K562 treated with DMSO at 1 percent for 4 hours (cell line): ENCODE measurements around the gene CSNK2B. TPM values are rescaled to one million over a fixed set of nuclear protein-coding genes. Genes with fewer than 3 reads are reported as not detected.

Source experiments
- total RNA-seq: library from RNA; unstranded; fragments of 300-600 nt; gene quantifications from 2 replicates; pipeline ENCODE4 v1.2.3, GENCODE V29; 2022; ENCODE audit not compliant: insufficient read depth

CSNK2B gene
- 613 and 654 TPM in 2 replicates for total RNA-seq

DNA sequence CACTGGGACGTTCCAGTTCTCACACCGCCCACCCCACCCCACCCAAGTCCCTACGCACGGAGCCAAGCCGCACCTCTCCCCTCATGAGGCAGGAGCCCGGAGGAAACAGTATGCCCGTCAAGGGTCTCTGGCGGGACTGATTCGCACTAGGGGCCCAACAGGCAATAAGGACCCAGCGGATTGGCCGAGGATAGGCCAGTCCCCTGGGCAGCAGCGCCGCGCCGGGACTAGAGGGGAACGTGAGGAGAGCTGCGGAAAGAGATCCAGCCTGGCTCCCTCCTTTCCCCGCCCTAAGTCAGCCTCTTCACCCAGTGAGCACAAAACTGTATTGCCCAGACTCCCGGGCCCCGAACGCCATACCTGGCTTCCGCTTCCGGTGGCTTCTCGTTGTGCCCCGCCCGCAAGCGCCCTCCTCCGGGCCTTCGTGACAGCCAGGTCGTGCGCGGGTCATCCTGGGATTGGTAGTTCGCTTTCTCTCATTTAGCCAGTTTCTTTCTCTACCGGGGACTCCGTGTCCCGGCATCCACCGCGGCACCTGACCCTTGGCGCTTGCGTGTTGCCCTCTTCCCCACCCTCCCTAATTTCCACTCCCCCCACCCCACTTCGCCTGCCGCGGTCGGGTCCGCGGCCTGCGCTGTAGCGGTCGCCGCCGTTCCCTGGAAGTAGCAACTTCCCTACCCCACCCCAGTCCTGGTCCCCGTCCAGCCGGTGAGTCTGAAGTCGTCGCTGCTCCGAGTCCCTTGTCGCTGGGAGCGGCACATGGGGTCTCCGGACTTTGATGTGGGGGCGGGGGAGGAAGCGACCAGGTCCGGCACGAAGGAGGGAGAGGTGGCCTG, at the start of gene CSNK2B:
Gene CSNK2B (plus strand): TSS at position 580 of the 836 bp plus-strand sequence. CDS start 752 bp downstream, outside the sequence.

DNA sequence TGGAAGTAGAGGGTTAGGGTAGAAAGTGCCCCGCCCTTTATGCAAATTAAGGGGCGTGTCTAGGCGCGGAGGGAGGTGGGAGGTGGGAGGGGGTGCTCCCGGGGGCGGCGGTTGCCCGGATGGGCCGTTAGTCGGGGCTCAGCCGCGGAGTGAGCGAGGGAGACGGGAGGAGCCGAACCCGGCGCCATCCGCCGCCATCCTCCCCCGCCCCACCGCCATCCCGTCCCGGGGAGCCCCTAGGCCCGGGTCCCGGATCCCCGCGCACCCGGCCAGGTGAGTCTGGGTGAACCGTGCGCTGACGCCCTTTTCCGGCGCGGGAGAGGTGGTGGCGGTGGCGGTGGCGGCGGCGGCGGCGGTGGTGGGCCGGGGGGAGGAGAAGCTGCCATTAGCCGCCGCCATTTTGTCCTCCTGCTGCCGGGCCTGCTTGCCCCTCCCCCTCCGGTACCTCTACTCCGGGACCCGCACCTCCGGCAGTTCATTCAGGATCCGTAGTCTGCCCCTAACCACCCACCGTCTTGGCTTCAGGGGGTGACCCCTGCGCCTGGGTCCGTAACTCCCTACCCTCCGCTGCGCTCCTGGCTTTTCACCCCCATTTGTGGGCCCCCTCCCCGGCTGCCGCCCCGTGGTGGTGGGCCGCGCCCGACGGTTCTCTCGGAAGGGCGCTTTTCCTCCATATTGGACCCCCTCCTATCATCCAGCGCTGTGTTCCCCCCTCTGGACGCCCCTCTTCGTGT, 45.1 kb upstream of the CSNK2B start, which contains the start of gene PRRC2A:
Gene PRRC2A (plus strand): TSS at position 130 of the 734 bp plus-strand sequence. CDS start 2,075 bp downstream, outside the sequence.

DNA sequence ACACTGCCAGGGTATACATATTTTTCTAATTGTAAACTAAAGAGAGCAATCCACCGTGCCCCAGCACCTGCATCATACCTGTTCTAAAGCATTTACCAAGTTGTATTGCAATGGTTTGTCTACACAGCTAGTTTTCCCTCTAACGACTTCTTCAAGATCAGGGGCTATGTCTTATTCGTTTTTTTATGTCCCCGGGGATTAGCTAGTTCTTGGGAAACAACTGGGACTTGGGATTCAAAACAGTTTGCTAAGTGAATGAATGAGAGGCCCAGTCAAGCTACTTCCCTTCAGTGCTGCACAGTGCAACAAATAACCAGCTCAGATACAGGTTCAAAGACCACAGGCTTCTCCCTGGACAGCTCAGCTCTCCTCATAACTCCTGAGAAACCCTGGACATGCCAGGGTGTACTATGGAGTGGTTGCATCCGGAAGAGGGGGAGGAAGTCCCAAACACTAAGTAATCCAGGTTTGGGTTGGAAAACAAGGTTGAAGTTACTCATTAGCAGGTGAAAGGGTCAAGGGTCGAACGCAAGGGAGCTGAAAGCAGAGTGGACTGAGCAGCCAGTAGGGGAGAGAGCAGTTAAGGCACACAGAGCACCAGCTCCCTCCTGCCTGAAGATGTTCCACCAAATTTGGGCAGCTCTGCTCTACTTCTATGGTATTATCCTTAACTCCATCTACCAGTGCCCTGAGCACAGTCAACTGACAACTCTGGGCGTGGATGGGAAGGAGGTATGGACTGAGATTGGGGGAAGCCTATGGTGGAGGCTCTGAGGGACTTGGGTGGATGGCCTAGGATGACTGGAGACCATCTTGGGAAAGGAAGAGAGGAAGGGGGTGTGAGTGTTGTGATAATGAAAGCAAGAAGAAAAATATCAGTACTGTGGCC, 10.3 kb upstream of the CSNK2B start, which contains the start of gene APOM:
Gene APOM (plus strand): TSS at position 546 of the 889 bp plus-strand sequence. CDS start 73 bp downstream, at position 619.

DNA sequence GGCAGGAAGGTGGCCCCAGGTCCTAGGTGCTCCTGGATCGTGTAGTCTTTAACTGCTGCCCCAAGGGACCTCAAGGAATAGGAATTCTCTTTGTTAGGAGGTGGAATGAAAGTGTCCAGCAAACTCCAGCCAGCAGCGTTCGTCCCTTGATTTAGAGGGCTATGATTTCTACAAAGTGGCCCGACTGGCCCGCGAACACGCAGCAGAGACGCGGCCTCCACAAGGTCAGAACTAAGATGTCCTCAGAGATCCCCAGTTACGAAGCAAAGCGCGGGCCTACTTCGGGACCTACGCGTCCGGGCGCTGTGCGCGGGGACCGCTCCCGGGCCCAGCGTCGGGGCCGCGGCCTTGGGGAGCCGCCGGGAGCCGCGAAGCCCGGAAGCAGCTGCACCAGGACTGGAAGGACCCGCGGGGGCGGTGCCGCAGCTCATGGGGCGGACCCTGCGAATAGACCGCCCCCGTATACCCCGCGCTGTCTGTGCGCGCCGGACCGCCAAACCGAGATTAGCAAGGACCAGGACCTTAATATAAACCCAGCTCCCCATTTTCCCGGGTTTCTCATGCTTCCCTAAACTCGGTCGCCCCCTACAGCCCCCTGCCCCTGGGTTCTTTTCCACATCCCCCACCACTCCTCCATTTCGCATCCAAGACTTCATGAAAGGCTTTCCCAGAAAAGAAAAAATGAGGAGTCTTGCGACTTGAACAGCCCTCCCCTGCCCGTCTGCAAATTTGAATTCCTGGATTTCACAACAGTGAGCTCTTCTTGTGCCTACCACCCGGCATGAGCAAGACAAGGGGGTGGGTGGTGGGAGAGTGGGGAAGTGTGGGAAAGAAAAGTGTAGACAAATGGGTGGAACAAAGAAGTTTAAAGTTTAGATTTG, 5.3 kb upstream of the CSNK2B start, which contains the start of gene C6orf47:
Gene C6orf47 (minus strand): TSS at position 398 of the 881 bp plus-strand sequence. CDS start 831 bp downstream, outside the sequence.

DNA sequence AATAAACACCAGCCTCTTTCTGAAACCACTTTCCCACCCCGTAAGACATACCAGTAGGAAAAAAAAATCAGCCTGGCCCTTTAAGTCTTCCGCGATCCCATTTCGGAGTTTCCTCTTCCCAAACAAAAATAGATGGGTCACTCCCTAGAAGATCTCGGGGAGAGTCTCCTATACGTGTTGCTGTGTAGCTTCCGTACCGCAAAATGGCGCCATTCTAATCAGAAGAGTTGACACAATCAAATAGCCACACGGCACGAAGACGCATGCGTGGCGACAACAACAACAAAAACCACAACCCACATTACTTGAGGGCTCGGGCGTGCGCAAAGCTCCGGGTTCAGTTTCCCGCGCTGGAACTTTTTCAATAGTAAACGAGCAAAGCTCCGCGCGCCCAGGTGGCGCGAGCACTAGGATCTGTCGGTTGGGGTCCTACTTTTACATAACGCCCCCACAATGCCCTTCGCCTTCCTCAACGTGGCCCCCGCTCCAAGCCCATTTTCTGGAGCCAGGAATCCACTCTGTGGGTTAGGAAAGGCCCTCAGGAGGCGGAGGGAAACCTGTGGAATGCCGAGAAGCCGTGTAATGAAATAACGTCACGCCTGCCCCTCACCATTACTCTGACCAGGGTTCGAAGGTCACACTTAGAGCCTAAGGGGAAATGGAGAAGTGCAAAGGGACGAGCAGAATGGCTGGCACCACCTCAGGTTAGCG, 935 bp upstream of the CSNK2B start, which contains the start of gene GPANK1:
Gene GPANK1 (minus strand): TSS at position 208 of the 711 bp plus-strand sequence. CDS start 519 bp downstream, outside the sequence.

DNA sequence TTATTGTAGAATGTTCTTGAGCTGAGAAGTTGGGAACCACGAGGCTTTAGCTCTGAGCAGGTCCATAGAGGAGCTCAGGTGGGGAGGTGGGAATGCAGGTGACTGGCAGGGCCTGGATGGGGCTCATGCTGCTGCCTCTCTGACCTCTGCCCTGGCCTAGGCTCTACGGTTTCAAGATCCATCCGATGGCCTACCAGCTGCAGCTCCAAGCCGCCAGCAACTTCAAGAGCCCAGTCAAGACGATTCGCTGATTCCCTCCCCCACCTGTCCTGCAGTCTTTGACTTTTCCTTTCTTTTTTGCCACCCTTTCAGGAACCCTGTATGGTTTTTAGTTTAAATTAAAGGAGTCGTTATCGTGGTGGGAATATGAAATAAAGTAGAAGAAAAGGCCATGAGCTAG, 3.8 kb downstream of the CSNK2B start, which contains the start of gene LY6G5B:
Gene LY6G5B (plus strand): TSS at position 301 of the 400 bp plus-strand sequence. CDS start 975 bp downstream, outside the sequence.

DNA sequence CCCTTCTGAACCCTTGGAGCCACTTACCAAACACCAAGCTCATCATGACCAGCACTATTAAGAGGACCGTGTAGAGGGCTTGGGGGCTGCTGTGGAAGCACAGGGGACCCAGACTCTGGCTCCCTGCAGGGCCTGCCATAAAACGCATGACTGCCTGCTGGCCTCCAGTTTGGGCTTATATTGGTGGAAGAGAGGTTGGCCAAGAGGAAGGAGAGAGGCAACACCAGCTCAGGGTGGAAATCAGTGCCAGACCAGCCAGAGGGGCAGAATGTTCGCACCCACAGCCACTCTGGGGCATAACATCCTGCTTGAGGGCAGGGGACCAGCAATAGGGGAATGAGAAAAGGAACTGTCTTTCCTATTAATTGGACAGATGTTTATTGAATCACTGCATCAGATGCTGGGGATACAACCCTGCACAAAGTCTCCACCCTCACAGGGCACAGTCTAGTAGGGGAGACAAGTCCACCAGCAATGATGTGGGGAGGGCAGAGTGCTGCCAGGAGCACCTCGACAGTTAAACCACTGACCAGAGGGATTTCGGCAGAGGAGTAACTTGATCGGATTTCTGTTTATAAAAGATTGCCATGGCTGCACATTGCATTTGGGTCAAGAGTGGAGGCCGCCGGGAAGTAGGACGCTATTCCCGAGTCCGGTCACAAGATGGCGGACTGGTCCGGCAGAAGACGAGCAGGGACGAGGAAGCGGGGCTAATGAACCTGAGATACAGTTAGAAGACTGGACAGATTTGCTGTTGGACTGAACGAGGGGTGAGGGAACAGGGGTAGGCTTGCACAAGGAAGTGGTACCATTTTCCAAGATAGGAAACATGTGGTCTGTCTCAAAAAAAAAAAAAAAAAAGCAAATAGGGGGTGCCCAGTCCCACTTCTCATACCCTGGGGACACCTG, 14.6 kb downstream of the CSNK2B start, which contains the start of gene LY6G5C:
Gene LY6G5C (minus strand): TSS at position 842 of the 909 bp plus-strand sequence. CDS start 694 bp downstream, at position 148.

DNA sequence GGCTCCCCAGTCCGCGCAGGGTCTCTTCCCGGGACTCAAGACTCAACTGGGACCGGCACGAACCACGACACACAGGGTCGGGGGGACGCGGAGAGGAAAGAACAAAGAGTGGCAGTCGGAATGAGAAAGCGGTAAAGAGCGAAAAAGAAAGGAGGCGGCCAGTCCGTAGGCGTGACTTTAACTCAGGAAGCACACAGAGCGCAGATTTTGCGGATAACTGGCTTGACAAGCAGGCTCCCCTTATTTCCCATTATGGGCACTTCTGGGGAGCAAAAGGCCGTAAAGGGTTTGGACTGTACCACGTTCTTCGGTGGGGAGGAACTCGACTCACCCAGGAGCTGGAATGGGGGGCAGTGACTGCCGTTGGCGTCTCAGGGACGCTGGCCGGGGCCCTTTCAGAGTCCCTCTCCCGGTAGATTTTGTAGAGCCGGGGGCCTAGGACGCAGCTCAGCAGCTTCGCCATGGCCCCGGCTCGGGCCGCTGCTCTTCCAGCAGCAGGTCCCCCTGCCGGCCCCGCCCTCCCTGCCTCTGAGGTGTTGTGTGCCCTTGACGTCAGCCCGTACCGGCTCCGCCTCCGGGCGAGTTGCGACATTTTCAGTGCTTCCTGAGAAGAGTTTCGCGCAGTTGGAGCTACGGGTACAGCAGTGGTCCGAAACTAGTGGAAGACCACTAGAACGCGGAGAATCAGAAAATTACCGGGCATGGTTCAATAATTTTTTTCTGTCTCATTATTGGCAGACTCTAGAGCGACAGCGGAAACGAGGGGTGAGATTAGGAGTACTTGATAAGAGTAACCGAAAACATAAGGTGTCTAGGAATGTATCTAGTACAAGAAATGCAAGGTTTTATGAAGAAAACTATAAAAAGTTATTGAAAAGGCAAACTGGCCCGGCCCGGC, 37.2 kb downstream of the CSNK2B start, which contains the start of gene ABHD16A:
Gene ABHD16A (minus strand): TSS at position 506 of the 898 bp plus-strand sequence. CDS start 43 bp downstream, at position 463.

DNA sequence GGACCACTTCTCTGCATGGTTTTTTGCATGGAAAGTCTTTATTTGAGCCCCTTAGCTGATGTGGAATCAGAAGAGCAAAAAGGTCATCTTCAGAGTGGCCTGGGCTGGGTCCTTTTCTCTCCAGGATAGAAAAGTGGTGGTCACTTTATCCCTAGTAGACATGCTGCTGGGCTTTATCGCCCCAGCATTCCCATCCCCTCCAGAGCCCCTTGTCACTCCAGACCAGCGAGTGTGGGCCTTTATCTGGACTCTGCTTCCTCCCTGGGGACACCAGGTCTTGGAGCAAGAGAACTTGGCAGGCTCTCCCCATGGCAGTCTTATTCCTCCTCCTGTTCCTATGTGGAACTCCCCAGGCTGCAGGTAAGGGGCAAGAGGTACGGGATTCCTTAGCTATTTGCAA, 40.7 kb downstream of the CSNK2B start, which contains the start of gene LY6G6F:
Gene LY6G6F (plus strand): TSS at position 268 of the 400 bp plus-strand sequence. CDS start 41 bp downstream, at position 309.

DNA sequence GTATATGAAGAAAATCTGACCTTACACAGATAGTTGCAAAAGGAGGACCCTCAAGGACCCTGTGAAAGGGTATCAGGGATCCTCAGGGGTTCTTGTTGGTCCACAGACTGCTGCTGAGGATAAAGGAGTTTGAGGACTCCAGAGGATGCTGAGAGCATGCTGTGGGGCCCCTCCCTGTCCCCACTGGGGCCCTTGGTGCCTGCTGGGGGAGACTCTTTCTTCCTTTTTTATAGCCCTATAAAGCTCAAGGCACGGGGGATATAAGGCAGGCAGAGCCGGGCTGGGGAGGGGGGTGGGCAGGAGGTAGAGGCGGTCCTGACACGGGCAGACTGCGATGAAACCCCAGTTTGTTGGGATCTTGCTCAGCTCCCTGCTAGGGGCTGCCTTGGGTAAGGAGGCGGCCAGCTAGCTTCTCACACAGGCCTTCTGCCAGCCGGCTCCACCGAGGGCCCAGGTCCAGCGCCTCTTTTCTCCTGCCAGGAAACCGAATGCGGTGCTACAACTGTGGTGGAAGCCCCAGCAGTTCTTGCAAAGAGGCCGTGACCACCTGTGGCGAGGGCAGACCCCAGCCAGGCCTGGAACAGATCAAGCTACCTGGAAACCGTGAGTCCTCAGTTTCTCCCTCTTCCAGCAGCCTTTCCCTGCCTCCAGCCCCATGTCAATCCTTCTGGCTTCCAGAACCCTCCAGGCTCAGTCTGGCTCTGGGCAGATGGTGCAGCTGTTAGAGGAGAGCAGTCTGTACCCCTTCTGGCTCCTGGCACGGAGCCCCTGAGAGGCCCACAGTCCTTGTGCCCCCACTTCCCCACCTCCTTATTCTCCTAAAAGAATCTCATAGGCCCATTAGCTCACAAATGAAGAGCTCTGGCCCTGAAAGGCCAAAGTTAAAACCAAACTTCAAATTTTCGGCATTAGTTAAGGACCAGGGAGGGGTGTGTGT, 49.4 kb downstream of the CSNK2B start, which contains the start of gene LY6G6D:
Gene LY6G6D (plus strand): TSS at position 327 of the 937 bp plus-strand sequence. CDS start 8 bp downstream, at position 335.

Other genes starting within 250 kb of the CSNK2B start
- 20.6 and 25.7 TPM in 2 replicates for gene MICB, start 167.9 kb upstream of the CSNK2B start, total RNA-seq
- not detected in 2 replicates for gene MCCD1, start 137.1 kb upstream of the CSNK2B start, total RNA-seq
- 175 and 204 TPM in 2 replicates for gene DDX39B, start 124.1 kb upstream of the CSNK2B start, total RNA-seq
- not detected in 2 replicates for gene ATP6V1G2, start 119.5 kb upstream of the CSNK2B start, total RNA-seq
- gene NFKBIL1, start 118.5 kb upstream of the CSNK2B start, total RNA-seq, result 54.0 and 55.3 TPM in 2 replicates
- not detected in 2 replicates for gene LTA, start 93.8 kb upstream of the CSNK2B start, total RNA-seq
- 0.39 TPM in 1 of 2 replicates, not detected in the other for gene TNF, start 90.5 kb upstream of the CSNK2B start, total RNA-seq
- gene LTB, start 83.7 kb upstream of the CSNK2B start, total RNA-seq, result not detected in 2 replicates
- gene LST1, start 79.8 kb upstream of the CSNK2B start, total RNA-seq, result 8.0 and 9.8 TPM in 2 replicates
- 1.7 TPM in 1 of 2 replicates, not detected in the other for gene NCR3, start 73.1 kb upstream of the CSNK2B start, total RNA-seq
- 26.7 and 27.1 TPM in 2 replicates for gene AIF1, start 50.8 kb upstream of the CSNK2B start, total RNA-seq
- gene PRRC2A, start 45.4 kb upstream of the CSNK2B start, total RNA-seq, result 185 and 248 TPM in 2 replicates
- 380 and 409 TPM in 2 replicates for gene BAG6, start 13.4 kb upstream of the CSNK2B start, total RNA-seq
- 8.4 and 11.2 TPM in 2 replicates for gene APOM, start 10.2 kb upstream of the CSNK2B start, total RNA-seq
- 17.7 and 18.6 TPM in 2 replicates for gene C6orf47, start 5.3 kb upstream of the CSNK2B start, total RNA-seq
- gene GPANK1, start 1.1 kb upstream of the CSNK2B start, total RNA-seq, result 23.4 and 36.8 TPM in 2 replicates
- 5.0 and 12.4 TPM in 2 replicates for gene LY6G5B, start 3.9 kb downstream of the CSNK2B start, total RNA-seq
- gene LY6G5C, start 15.0 kb downstream of the CSNK2B start, total RNA-seq, result 3.4 TPM in 1 of 2 replicates, not detected in the other
- 91.1 and 99.5 TPM in 2 replicates for gene ABHD16A, start 37.2 kb downstream of the CSNK2B start, total RNA-seq
- not detected in 2 replicates for gene LY6G6F, start 40.8 kb downstream of the CSNK2B start, total RNA-seq
- not detected in 2 replicates for gene LY6G6D, start 49.3 kb downstream of the CSNK2B start, total RNA-seq
- not detected in 2 replicates for gene LY6G6C, start 55.7 kb downstream of the CSNK2B start, total RNA-seq
- gene MPIG6B, start 57.3 kb downstream of the CSNK2B start, total RNA-seq, result 0.51 TPM in 1 of 2 replicates, not detected in the other
- gene DDAH2, start 63.2 kb downstream of the CSNK2B start, total RNA-seq, result 66.8 and 75.1 TPM in 2 replicates
- gene CLIC1, start 70.5 kb downstream of the CSNK2B start, total RNA-seq, result 1,213 and 1,370 TPM in 2 replicates
- gene MSH5, start 73.9 kb downstream of the CSNK2B start, total RNA-seq, result 22.0 and 30.3 TPM in 2 replicates
- gene SAPCD1, start 96.6 kb downstream of the CSNK2B start, total RNA-seq, result 2.6 and 8.2 TPM in 2 replicates
- gene VWA7, start 111.2 kb downstream of the CSNK2B start, total RNA-seq, result 5.4 and 5.6 TPM in 2 replicates
- 147 and 165 TPM in 2 replicates for gene VARS1, start 129.7 kb downstream of the CSNK2B start, total RNA-seq
- 139 and 155 TPM in 2 replicates for gene LSM2, start 140.9 kb downstream of the CSNK2B start, total RNA-seq
- 2.5 and 2.8 TPM in 2 replicates for gene HSPA1L, start 149.2 kb downstream of the CSNK2B start, total RNA-seq
- 641 and 912 TPM in 2 replicates for gene HSPA1A, start 149.5 kb downstream of the CSNK2B start, total RNA-seq
- gene HSPA1B, start 161.7 kb downstream of the CSNK2B start, total RNA-seq, result 595 and 769 TPM in 2 replicates
- 232 TPM in 2 replicates for gene NEU1, start 196.7 kb downstream of the CSNK2B start, total RNA-seq
- 12.7 and 13.4 TPM in 2 replicates for gene SLC44A4, start 212.9 kb downstream of the CSNK2B start, total RNA-seq
- 61.5 and 78.2 TPM in 2 replicates for gene EHMT2, start 231.6 kb downstream of the CSNK2B start, total RNA-seq
- gene ZBTB12, start 236.0 kb downstream of the CSNK2B start, total RNA-seq, result 6.4 and 10.3 TPM in 2 replicates